GM23248 (cell line): ENCODE results near the gene SETD2. TPM values are rescaled to one million over a fixed set of nuclear protein-coding genes. Genes with fewer than 3 reads are reported as not detected.

Experiments
- DNase-seq: peaks from one replicate; pipeline ENCODE4 v3.0.0-alpha.2; 2015
- H2AFZ ChIP-seq: fragments of 200-600 bp; sonication (generic); 2 replicates; pipeline ENCODE4 v1.6.1; 2016; ENCODE audit warnings: antibody characterized with exemption
- H3F3A ChIP-seq: fragments of 200-600 bp; sonication (generic); 2 replicates; pipeline ENCODE4 v1.6.1; 2016; ENCODE audit warnings: mild to moderate bottlenecking, antibody characterized with exemption, mixed run types; ENCODE audit not compliant: insufficient read depth
- H3K27ac ChIP-seq: fragments of 200-600 bp; sonication (generic); 2 replicates; pipeline ENCODE4 v1.5.1; 2016; ENCODE audit warnings: mild to moderate bottlenecking
- H3K27me3 ChIP-seq: fragments of 200-600 bp; sonication (generic); replicated peaks from 2 replicates; pipeline ENCODE4 v1.6.1; 2016; ENCODE audit warnings: mild to moderate bottlenecking; ENCODE audit not compliant: insufficient read depth
- H3K36me3 ChIP-seq: fragments of 200-600 bp; sonication (generic); 2 replicates; pipeline ENCODE4 v1.6.1; 2016; ENCODE audit warnings: low read depth, mild to moderate bottlenecking
- H3K4me1 ChIP-seq: fragments of 200-600 bp; sonication (generic); 2 replicates; pipeline ENCODE4 v1.6.1; 2016; ENCODE audit warnings: mild to moderate bottlenecking; ENCODE audit not compliant: insufficient read depth
- H3K4me2 ChIP-seq: fragments of 200-600 bp; sonication (generic); one replicate; pipeline ENCODE4 v1.6.1; 2016; ENCODE audit warnings: mild to moderate bottlenecking; ENCODE audit not compliant: unreplicated experiment
- H3K4me3 ChIP-seq: fragments of 200-600 bp; sonication (generic); 2 replicates; pipeline ENCODE4 v1.5.1; 2016; ENCODE audit warnings: mild to moderate bottlenecking
- H3K79me2 ChIP-seq: fragments of 200-600 bp; sonication (generic); 2 replicates; pipeline ENCODE4 v1.6.1; 2016; ENCODE audit warnings: mild to moderate bottlenecking; ENCODE audit not compliant: insufficient read depth
- H3K9ac ChIP-seq: fragments of 200-600 bp; sonication (generic); 2 replicates; pipeline ENCODE4 v1.6.1; 2016; ENCODE audit warnings: mild to moderate bottlenecking
- H3K9me2 ChIP-seq: fragments of 200-600 bp; sonication (generic); 2 replicates; pipeline ENCODE4 v1.6.1; 2016; ENCODE audit warnings: mixed run types, mild to moderate bottlenecking, moderate library complexity; ENCODE audit not compliant: insufficient read depth
- H3K9me3 ChIP-seq: fragments of 200-600 bp; sonication (generic); one replicate; pipeline ENCODE4 v1.6.1; 2017; ENCODE audit warnings: low read depth
- H4K20me1 ChIP-seq: fragments of 200-600 bp; sonication (generic); 2 replicates; pipeline ENCODE4 v1.6.0; 2016; ENCODE audit not compliant: insufficient read depth
- EZH2 ChIP-seq: fragments of 200-600 bp; sonication (generic); IDR thresholded peaks from 2 replicates; pipeline ENCODE4 v1.6.1; 2018; ENCODE audit warnings: antibody characterized with exemption, mild to moderate bottlenecking; ENCODE audit not compliant: insufficient read depth, poor library complexity, severe bottlenecking
- EZH2phosphoT487 ChIP-seq: fragments of 200-600 bp; sonication (generic); IDR thresholded peaks from 2 replicates; pipeline ENCODE4 v1.6.1; 2018; ENCODE audit warnings: antibody characterized with exemption, moderate library complexity, mild to moderate bottlenecking, low read depth; ENCODE audit not compliant: insufficient read depth
- WGBS, 2 experiments: methylation state at CpG; one replicate each; pipeline ENCODE4 v1.1.6; 2015 to 2017; ENCODE audit warnings: low lambda C conversion rate in 2 of 2, low coverage in 1 of 2; ENCODE audit errors: missing lambda C conversion rate in 2 of 2; 5-methylcytosine and 5-hydroxymethylcytosine counted together
- in situ Hi-C: fragments of 300-500 bp; cut with MboI; formaldehyde crosslinking; loops from 2 replicates; pipeline ENCODE4 v1.15.0; 2020
- polyA plus RNA-seq: library from polyadenylated mRNA; unstranded; fragments of >200 nt; fragmentation: Nextera tagmentation; extraction: Ambion mirVana; gene quantifications from 2 replicates; pipeline ENCODE4 v1.2.1, GENCODE V29; 2016
- total RNA-seq: library from RNA; depleted of rRNA; stranded (reverse); fragments of >200 nt; shearing (Covaris generic); gene quantifications from 2 replicates; pipeline ENCODE4 v1.2.3, GENCODE V29; 2014

The SETD2 gene
- total and polyA plus RNA-seq, 2 experiments from 2014 or later = 16.2 to 24.0 TPM

DNA sequence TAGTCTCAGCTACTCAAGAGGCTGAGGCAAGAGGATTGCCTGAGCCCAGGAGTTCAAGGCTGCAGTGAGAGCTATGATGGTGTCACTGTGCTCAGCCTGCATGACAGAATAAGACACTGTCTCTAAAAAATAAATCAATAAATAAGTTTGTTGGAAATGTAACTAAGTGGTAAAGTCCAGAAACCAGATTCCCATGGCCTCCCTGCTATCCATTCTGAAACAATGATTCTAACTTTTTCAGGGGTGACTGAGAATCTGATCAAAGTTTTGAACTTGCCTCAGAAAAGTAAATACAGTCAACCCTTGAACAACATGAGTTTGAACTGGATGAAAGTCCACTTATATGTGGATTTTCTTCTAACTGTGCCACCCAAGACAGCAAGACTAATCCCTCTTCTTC, 98.2 kb downstream of the SETD2 start:
- H3K79me2 ChIP-seq = peaks cover 97% of the 10 kb centered on the region
- in situ Hi-C loops = no loop called here
- no peak overlapping the region for H3K4me2 ChIP-seq
- no peaks in the 10 kb centered on the region for H3K4me1 ChIP-seq
- H3K9me3 ChIP-seq = no peaks in the 10 kb centered on the region
- H2AFZ ChIP-seq = no peak overlapping the region
- H3K27ac ChIP-seq = no peak overlapping the region
- peaks cover 8% of the 10 kb centered on the region; the same call in 1 of the 2 replicates for H3K36me3 ChIP-seq
- DNase-seq = no peak
- no peaks in the 10 kb centered on the region for H4K20me1 ChIP-seq
- no peaks in the 10 kb centered on the region for H3K27me3 ChIP-seq
- H3K9ac ChIP-seq = no peak overlapping the region
- no peaks in the 10 kb centered on the region for H3K9me2 ChIP-seq
- no peaks in the 10 kb centered on the region; the same call in 1 of the 2 replicates for H3F3A ChIP-seq
- TF ChIP-seq EZH2 (no peak), EZH2phosphoT487 (no peak)
- H3K4me3 ChIP-seq = no peak overlapping the region

GRCh38 chr3:47065058-47065457, 98.9 kb downstream of the SETD2 start:
- 100% methylated on average over 1 of the region's 1 CpG for WGBS, 2 experiments
- DNase-seq = no peak
- Histone ChIP-seq H3K4me2 (no peak overlapping the region), H3K9me3 (no peaks in the 10 kb centered on the region), H3K4me1 (no peaks in the 10 kb centered on the region), H3K27me3 (no peaks in the 10 kb centered on the region), H3K27ac (no peak overlapping the region), H3K9ac (no peak overlapping the region), H3K9me2 (no peaks in the 10 kb centered on the region), H2AFZ (no peak overlapping the region), H3K4me3 (no peak overlapping the region), H3K79me2 (peaks cover 97% of the 10 kb centered on the region), H4K20me1 (no peaks in the 10 kb centered on the region), H3K36me3 (peaks cover 7% of the 10 kb centered on the region; the same call in 1 of the 2 replicates), H3F3A (no peaks in the 10 kb centered on the region; the same call in 1 of the 2 replicates)
- in situ Hi-C loops = no loop called here
- TF ChIP-seq EZH2phosphoT487 (no peak), EZH2 (no peak)

DNA sequence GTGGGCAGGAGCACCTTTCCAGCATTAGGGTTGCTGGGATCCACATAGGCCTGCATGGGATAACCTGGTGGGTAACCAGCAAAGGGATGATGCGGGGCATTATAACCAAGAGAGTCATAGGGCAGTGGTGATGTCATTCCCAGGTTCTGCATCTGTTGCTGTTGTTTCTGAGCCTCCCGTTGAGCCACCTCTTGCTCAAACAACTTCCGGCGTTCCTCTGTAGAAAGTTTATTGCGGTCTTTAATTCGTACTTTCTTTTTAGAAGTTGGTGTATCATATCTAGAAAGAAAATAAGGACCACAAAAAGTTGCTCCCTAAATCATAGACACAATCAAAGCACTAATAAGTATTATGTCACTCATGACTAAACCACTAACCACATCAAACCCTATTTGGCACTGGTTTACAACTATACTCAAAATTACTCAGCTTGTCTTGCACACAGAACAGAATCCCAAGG, 106.7 kb downstream of the SETD2 start:
- in situ Hi-C loops = no loop called here
- H3K79me2 ChIP-seq = peaks cover 79% of the 10 kb centered on the region
- H3K27ac ChIP-seq = no peak overlapping the region
- no peak overlapping the region for H3K9ac ChIP-seq
- peaks cover 5% of the 10 kb centered on the region; the same call in 1 of the 2 replicates for H3K4me1 ChIP-seq
- TF ChIP-seq EZH2phosphoT487 (no peak), EZH2 (no peak)
- H3K9me2 ChIP-seq = no peaks in the 10 kb centered on the region
- H2AFZ ChIP-seq = no peak overlapping the region
- DNase-seq = peak; percentile 58
- 93 to 95% methylated on average over 6 of the region's 6 CpGs for WGBS, 2 experiments
- H3K9me3 ChIP-seq = no peaks in the 10 kb centered on the region
- H3F3A ChIP-seq = peaks cover 10% of the 10 kb centered on the region
- peaks cover 7% of the 10 kb centered on the region; the same call in 1 of the 2 replicates for H3K36me3 ChIP-seq
- no peaks in the 10 kb centered on the region for H4K20me1 ChIP-seq
- no peak overlapping the region for H3K4me2 ChIP-seq
- no peak overlapping the region for H3K4me3 ChIP-seq
- H3K27me3 ChIP-seq = no peaks in the 10 kb centered on the region

- no peak overlapping the region for H3K9ac ChIP-seq
- peaks cover 12% of the 10 kb centered on the region; the same call in 1 of the 2 replicates for H3K36me3 ChIP-seq
- no peaks in the 10 kb centered on the region for H3K9me3 ChIP-seq
- peaks cover 5% of the 10 kb centered on the region; the same call in 1 of the 2 replicates for H3K4me1 ChIP-seq
- no peaks in the 10 kb centered on the region for H4K20me1 ChIP-seq
- H2AFZ ChIP-seq = no peak overlapping the region
- no peaks in the 10 kb centered on the region for H3K27me3 ChIP-seq
- DNase-seq = no peak
- WGBS, 2 experiments = 94 to 100% methylated on average over 3 of the region's 3 CpGs
- H3K9me2 ChIP-seq = no peaks in the 10 kb centered on the region
- H3F3A ChIP-seq = peaks cover 10% of the 10 kb centered on the region
- H3K27ac ChIP-seq = no peak overlapping the region
- TF ChIP-seq EZH2phosphoT487 = no peak
- no peak for TF ChIP-seq EZH2
- no peak overlapping the region for H3K4me2 ChIP-seq
- no peak overlapping the region for H3K4me3 ChIP-seq
- H3K79me2 ChIP-seq = peaks cover 79% of the 10 kb centered on the region
- in situ Hi-C loops = no loop called here
Observed at GRCh38 chr3:47056705-47057104, 107.2 kb downstream of the SETD2 start.

GRCh38 chr3:47054412-47054811, 109.5 kb downstream of the SETD2 start:
- in situ Hi-C loops = no loop called here
- no peaks in the 10 kb centered on the region for H3K9me2 ChIP-seq
- H3F3A ChIP-seq = peaks cover 10% of the 10 kb centered on the region
- no peak overlapping the region for H3K27ac ChIP-seq
- TF ChIP-seq EZH2phosphoT487 (no peak), EZH2 (no peak)
- no peaks in the 10 kb centered on the region for H3K9me3 ChIP-seq
- H2AFZ ChIP-seq = no peak overlapping the region
- no peak overlapping the region for H3K9ac ChIP-seq
- no peaks in the 10 kb centered on the region for H3K27me3 ChIP-seq
- no peaks in the 10 kb centered on the region for H4K20me1 ChIP-seq
- H3K4me1 ChIP-seq = peaks cover 5% of the 10 kb centered on the region; the same call in 1 of the 2 replicates
- H3K79me2 ChIP-seq = peaks cover 75% of the 10 kb centered on the region
- no peak overlapping the region for H3K4me2 ChIP-seq
- DNase-seq = peak; percentile 6
- peaks cover 15% of the 10 kb centered on the region; the same call in 1 of the 2 replicates for H3K36me3 ChIP-seq
- no peak overlapping the region for H3K4me3 ChIP-seq
